Parathyroid adenoma (tissue), 2 donors: Measurements from ENCODE around the gene ARMCX5.
A peak's percentile ranks its signal among the peaks of the same experiment; 100 is the strongest.

ENCODE experiments used
- H2AFZ ChIP-seq: fragments of 300-600 bp; sonication (generic); one replicate; pipeline ENCODE4 v1.7.0; 2017; ENCODE audit warnings: antibody characterized with exemption, mild to moderate bottlenecking
- H3K27ac ChIP-seq: fragments of 300-600 bp; sonication (generic); one replicate; pipeline ENCODE4 v1.7.0; 2017
- H3K27me3 ChIP-seq: fragments of 300-600 bp; sonication (generic); one replicate; pipeline ENCODE4 v1.7.0; 2017; ENCODE audit warnings: low read length; ENCODE audit not compliant: control insufficient read depth, insufficient read depth
- H3K36me3 ChIP-seq: fragments of 300-600 bp; sonication (generic); one replicate; pipeline ENCODE4 v1.7.0; 2017; ENCODE audit warnings: low read length; ENCODE audit not compliant: control insufficient read depth, insufficient read depth
- H3K4me1 ChIP-seq: fragments of 300-600 bp; sonication (generic); one replicate; pipeline ENCODE4 v1.7.0; 2017; ENCODE audit warnings: control low read depth
- H3K4me2 ChIP-seq: fragments of 300-600 bp; sonication (generic); one replicate; pipeline ENCODE4 v1.7.0; 2017; ENCODE audit warnings: low read length
- H3K4me3 ChIP-seq: fragments of 300-600 bp; sonication (generic); one replicate; pipeline ENCODE4 v1.7.0; 2017; ENCODE audit warnings: low read depth, low read length
- H3K79me2 ChIP-seq: fragments of 300-600 bp; sonication (generic); one replicate; pipeline ENCODE4 v1.7.0; 2017; ENCODE audit warnings: control low read depth
- H3K9ac ChIP-seq: fragments of 300-600 bp; sonication (generic); one replicate; pipeline ENCODE4 v1.7.0; 2017; ENCODE audit warnings: mild to moderate bottlenecking
- H3K9me3 ChIP-seq: fragments of 300-600 bp; sonication (generic); one replicate; pipeline ENCODE4 v1.7.0; 2017; ENCODE audit warnings: low read length; ENCODE audit not compliant: control insufficient read depth
- CTCF ChIP-seq: fragments of 300-600 bp; sonication (generic); IDR thresholded peaks from one replicate; pipeline ENCODE4 v1.7.0; 2017; ENCODE audit warnings: antibody characterized with exemption, mild to moderate bottlenecking
- donor health status: primary hyperparathyroidism.

ARMCX5 gene

GRCh38 chrX:102624105-102624504 lies 24.8 kb downstream of the ARMCX5 start:
- no peaks in the 10 kb centered on the region for H3K4me1 ChIP-seq

GRCh38 chrX:102627640-102628039 lies 28.3 kb downstream of the ARMCX5 start:
- no peaks in the 10 kb centered on the region for H3K9me3 ChIP-seq
- no peaks in the 10 kb centered on the region for H3K27me3 ChIP-seq
- no peaks in the 10 kb centered on the region for H3K36me3 ChIP-seq
- peaks cover 11% of the 10 kb centered on the region for H3K79me2 ChIP-seq
- no peak for TF ChIP-seq CTCF
- no peak overlapping the region for H3K27ac ChIP-seq
- no peak overlapping the region for H2AFZ ChIP-seq
- H3K9ac ChIP-seq: no peak overlapping the region
- H3K4me2 ChIP-seq: no peak overlapping the region
- H3K4me3 ChIP-seq: no peak overlapping the region
- H3K4me1 ChIP-seq: no peaks in the 10 kb centered on the region

More at GRCh38 chrX:102624105-102624504, 24.8 kb downstream of the ARMCX5 start:
- Histone ChIP-seq H3K36me3 (no peaks in the 10 kb centered on the region), H3K4me3 (no peak overlapping the region), H3K27ac (no peak overlapping the region), H2AFZ (no peak overlapping the region), H3K9ac (no peak overlapping the region), H3K4me2 (no peak overlapping the region), H3K9me3 (no peaks in the 10 kb centered on the region), H3K79me2 (peaks cover 28% of the 10 kb centered on the region), H3K27me3 (no peaks in the 10 kb centered on the region)
- TF ChIP-seq CTCF: no peak

- no peaks in the 10 kb centered on the region for H3K9me3 ChIP-seq
- H3K27ac ChIP-seq: no peak overlapping the region
- H3K4me3 ChIP-seq: no peak overlapping the region
- H2AFZ ChIP-seq: no peak overlapping the region
- H3K9ac ChIP-seq: no peak overlapping the region
- no peaks in the 10 kb centered on the region for H3K79me2 ChIP-seq
- no peaks in the 10 kb centered on the region for H3K27me3 ChIP-seq
- no peaks in the 10 kb centered on the region for H3K36me3 ChIP-seq
- H3K4me2 ChIP-seq: no peak overlapping the region
- TF ChIP-seq CTCF: no peak
- no peaks in the 10 kb centered on the region for H3K4me1 ChIP-seq
Measured at GRCh38 chrX:102637561-102637960, 38.2 kb downstream of the ARMCX5 start.

- no peaks in the 10 kb centered on the region for H3K27me3 ChIP-seq
- H3K9ac ChIP-seq: no peak overlapping the region
- H3K27ac ChIP-seq: peak overlapping the region; percentile 68
- peak overlapping the region; percentile 53 for H3K4me2 ChIP-seq
- H3K4me3 ChIP-seq: peak overlapping the region; percentile 53
- H2AFZ ChIP-seq: peak overlapping the region; percentile 78
- no peaks in the 10 kb centered on the region for H3K36me3 ChIP-seq
- no peak for TF ChIP-seq CTCF
- H3K79me2 ChIP-seq: peaks cover 38% of the 10 kb centered on the region
- H3K4me1 ChIP-seq: peaks cover 5% of the 10 kb centered on the region
- no peaks in the 10 kb centered on the region for H3K9me3 ChIP-seq
Measured at GRCh38 chrX:102650903-102651241, 51.6 kb downstream of the ARMCX5 start.

- Histone ChIP-seq H3K36me3 (no peaks in the 10 kb centered on the region), H3K4me3 (peak within 1 kb of the TSS; percentile 53), H3K79me2 (peaks cover 40% of the 10 kb centered on the region), H3K27ac (peak within 1 kb of the TSS; percentile 68), H3K4me2 (peak within 1 kb of the TSS; percentile 53), H3K9ac (no peak within 1 kb of the TSS), H3K9me3 (no peaks in the 10 kb centered on the region), H3K27me3 (no peaks in the 10 kb centered on the region), H2AFZ (peak within 1 kb of the TSS; percentile 78), H3K4me1 (peaks cover 5% of the 10 kb centered on the region)
- no peak for TF ChIP-seq CTCF
Measured at GRCh38 chrX:102651242-102652011, 52.1 kb downstream of the ARMCX5 start, which contains the start of gene GPRASP1. Gene GPRASP1 (plus strand): TSS chrX:102651483. CDS start chrX:102653914, 2,431 bp downstream.
